ENCODE results near the gene KCNJ5.
A peak's percentile ranks its signal among the peaks of the same experiment; 100 is the strongest.

KCNJ5 gene

DNA sequence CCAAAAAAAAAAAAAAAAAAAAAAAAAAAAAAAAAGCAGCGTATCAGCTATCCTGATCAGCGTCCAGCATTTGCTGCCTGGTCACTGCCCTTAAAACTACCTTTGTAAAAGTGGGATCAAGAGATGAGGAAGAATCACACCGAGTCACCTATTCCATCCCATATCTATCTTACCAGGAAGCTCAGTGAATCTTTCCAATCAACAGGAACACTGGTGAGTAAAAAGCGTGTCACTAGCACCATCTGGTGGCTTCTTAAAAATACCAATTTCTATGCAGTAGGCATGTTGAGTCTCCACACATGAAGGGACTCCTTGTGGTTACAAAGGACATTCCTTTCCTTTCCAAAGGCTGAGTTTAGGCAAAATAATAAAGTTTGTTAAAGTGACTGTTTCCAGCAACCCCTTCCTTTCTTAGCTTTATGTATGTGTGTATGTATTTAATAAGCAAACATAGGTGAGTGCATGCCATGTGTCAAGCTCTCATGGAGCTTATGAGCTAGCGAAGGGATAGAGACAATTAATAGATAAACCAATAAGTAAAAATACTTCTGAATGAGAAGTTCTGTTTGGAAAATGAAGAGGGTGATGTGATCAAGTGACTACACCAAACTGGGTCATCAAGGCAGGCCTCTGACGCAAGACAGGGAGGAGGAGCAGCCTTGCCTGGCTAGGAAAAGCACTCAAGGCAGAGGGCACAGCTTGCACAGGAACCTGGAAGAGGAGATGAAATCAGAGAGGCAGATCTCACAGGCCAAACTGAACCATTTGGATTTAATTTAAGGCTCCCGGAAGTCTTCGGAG, 65.4 kb downstream of the KCNJ5 start:
- no peaks in the 10 kb centered on the region for H4K20me1 ChIP-seq (ENCODE audit: insufficient read depth, low read length)
- no peaks in the 10 kb centered on the region for H3K79me2 ChIP-seq (ENCODE audit: insufficient read depth, low read length)
- no peaks in the 10 kb centered on the region for H3K9me3 ChIP-seq (ENCODE audit: low read length)
- no peaks in the 10 kb centered on the region for H3K9me2 ChIP-seq (ENCODE audit: low read depth, low read length)
- H3K27me3 ChIP-seq (ENCODE audit: insufficient read depth, low read length): no peaks in the 10 kb centered on the region
- no peaks in the 10 kb centered on the region for H3F3A ChIP-seq (ENCODE audit: insufficient read depth, low read length)
- H3K27ac ChIP-seq (ENCODE audit: low read depth, low read length, poor library complexity, severe bottlenecking): no peak overlapping the region
- H3K4me1 ChIP-seq (ENCODE audit: insufficient read depth, low read length, severe bottlenecking): no peaks in the 10 kb centered on the region
- TF ChIP-seq, protein P1, sequence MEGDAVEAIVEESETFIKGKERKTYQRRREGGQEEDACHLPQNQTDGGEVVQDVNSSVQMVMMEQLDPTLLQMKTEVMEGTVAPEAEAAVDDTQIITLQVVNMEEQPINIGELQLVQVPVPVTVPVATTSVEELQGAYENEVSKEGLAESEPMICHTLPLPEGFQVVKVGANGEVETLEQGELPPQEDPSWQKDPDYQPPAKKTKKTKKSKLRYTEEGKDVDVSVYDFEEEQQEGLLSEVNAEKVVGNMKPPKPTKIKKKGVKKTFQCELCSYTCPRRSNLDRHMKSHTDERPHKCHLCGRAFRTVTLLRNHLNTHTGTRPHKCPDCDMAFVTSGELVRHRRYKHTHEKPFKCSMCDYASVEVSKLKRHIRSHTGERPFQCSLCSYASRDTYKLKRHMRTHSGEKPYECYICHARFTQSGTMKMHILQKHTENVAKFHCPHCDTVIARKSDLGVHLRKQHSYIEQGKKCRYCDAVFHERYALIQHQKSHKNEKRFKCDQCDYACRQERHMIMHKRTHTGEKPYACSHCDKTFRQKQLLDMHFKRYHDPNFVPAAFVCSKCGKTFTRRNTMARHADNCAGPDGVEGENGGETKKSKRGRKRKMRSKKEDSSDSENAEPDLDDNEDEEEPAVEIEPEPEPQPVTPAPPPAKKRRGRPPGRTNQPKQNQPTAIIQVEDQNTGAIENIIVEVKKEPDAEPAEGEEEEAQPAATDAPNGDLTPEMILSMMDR (IDR thresholded peaks at IDR 0.05; ENCODE audit: low read length): peak; percentile 76
- no peak for TF ChIP-seq EZH2 (IDR thresholded peaks at IDR 0.05; ENCODE audit: borderline replicate concordance, low read length)
- H3K36me3 ChIP-seq (ENCODE audit: insufficient read depth, low read length): no peaks in the 10 kb centered on the region
- no peak overlapping the region for H3K4me2 ChIP-seq (ENCODE audit: low read length)
- H3K4me3 ChIP-seq (ENCODE audit: low read depth, low read length, poor library complexity, severe bottlenecking): no peak overlapping the region
- no peak overlapping the region for H2AFZ ChIP-seq (ENCODE audit: low read length)
- no peak overlapping the region for H3K9ac ChIP-seq (ENCODE audit: low read length)

DNA sequence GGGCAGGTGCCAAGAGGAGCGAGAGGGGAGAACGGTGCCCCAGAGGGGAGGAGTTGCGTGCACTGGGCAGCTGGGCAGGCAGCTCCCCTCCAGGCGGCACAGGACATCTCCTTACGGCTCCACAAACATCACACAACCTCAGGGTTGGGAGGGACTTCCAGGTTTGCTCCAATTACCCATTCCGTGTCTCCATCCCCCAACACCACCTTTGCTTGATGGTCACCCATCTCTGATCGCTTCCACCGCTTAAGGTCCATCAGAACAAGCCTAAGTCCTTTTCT, 66.0 kb downstream of the KCNJ5 start:
- Histone ChIP-seq H3K4me3 (ENCODE audit: low read depth, low read length, poor library complexity, severe bottlenecking) (no peak overlapping the region), H3K36me3 (ENCODE audit: insufficient read depth, low read length) (no peaks in the 10 kb centered on the region), H3K9me3 (ENCODE audit: low read length) (no peaks in the 10 kb centered on the region), H3K79me2 (ENCODE audit: insufficient read depth, low read length) (no peaks in the 10 kb centered on the region), H2AFZ (ENCODE audit: low read length) (no peak overlapping the region), H3F3A (ENCODE audit: insufficient read depth, low read length) (no peaks in the 10 kb centered on the region), H4K20me1 (ENCODE audit: insufficient read depth, low read length) (no peaks in the 10 kb centered on the region), H3K27me3 (ENCODE audit: insufficient read depth, low read length) (no peaks in the 10 kb centered on the region), H3K9me2 (ENCODE audit: low read depth, low read length) (no peaks in the 10 kb centered on the region), H3K4me2 (ENCODE audit: low read length) (no peak overlapping the region), H3K9ac (ENCODE audit: low read length) (no peak overlapping the region), H3K4me1 (ENCODE audit: insufficient read depth, low read length, severe bottlenecking) (no peaks in the 10 kb centered on the region), H3K27ac (ENCODE audit: low read depth, low read length, poor library complexity, severe bottlenecking) (no peak overlapping the region)
- no peak for TF ChIP-seq EZH2 (IDR thresholded peaks at IDR 0.05; ENCODE audit: borderline replicate concordance, low read length)
- TF ChIP-seq, protein P1 (IDR thresholded peaks at IDR 0.05; ENCODE audit: low read length): no peak

DNA sequence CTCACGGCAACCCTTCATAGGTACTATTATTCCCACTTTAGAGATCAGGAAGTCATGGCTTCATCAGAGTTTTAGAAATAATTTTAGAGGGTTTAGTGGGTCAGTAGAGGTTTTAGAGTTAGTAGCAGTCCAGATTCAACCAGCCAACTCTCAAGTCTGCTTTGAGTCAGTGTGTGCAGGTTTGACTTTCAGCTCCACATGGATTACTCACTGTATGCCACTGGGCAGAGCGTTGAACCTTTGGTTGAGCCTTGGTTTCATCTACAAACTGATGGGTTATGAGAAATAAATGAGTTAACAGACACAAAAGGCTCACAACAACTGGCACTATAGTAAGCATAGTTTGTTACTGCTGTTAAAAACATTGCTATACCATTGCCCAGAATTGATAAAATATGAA, 70.5 kb downstream of the KCNJ5 start:
- no peaks in the 10 kb centered on the region for H3K27me3 ChIP-seq (ENCODE audit: insufficient read depth, low read length)
- H3K79me2 ChIP-seq (ENCODE audit: insufficient read depth, low read length): no peaks in the 10 kb centered on the region
- no peaks in the 10 kb centered on the region for H3K4me1 ChIP-seq (ENCODE audit: insufficient read depth, low read length, severe bottlenecking)
- no peaks in the 10 kb centered on the region for H3K9me2 ChIP-seq (ENCODE audit: low read depth, low read length)
- TF ChIP-seq EZH2 (IDR thresholded peaks at IDR 0.05; ENCODE audit: borderline replicate concordance, low read length): no peak
- H4K20me1 ChIP-seq (ENCODE audit: insufficient read depth, low read length): no peaks in the 10 kb centered on the region
- H2AFZ ChIP-seq (ENCODE audit: low read length): no peak overlapping the region
- H3K9ac ChIP-seq (ENCODE audit: low read length): no peak overlapping the region
- no peaks in the 10 kb centered on the region for H3K9me3 ChIP-seq (ENCODE audit: low read length)
- no peak overlapping the region for H3K4me2 ChIP-seq (ENCODE audit: low read length)
- no peaks in the 10 kb centered on the region for H3K36me3 ChIP-seq (ENCODE audit: insufficient read depth, low read length)
- no peaks in the 10 kb centered on the region for H3F3A ChIP-seq (ENCODE audit: insufficient read depth, low read length)
- H3K27ac ChIP-seq (ENCODE audit: low read depth, low read length, poor library complexity, severe bottlenecking): no peak overlapping the region
- no peak overlapping the region for H3K4me3 ChIP-seq (ENCODE audit: low read depth, low read length, poor library complexity, severe bottlenecking)

DNA sequence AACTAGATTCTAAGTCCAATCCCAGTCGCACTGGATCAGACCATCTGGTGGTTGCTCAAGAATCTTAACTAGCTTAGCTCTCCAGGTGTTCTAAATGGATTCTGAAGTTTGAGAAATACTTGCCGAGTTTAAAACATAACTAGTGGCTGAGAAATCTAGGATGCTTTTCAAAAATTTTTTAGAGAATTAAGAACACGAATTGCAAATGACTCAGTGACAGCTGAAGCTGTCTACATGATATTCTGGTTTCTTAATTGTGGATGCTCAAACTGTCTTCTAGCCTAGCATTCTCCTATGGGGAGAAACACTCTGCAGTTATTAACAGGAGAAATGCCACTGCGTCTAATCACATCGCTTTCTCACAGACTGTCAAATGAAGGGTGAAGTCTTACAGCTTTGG, 71.7 kb downstream of the KCNJ5 start:
- Histone ChIP-seq H3K36me3 (ENCODE audit: insufficient read depth, low read length) (no peaks in the 10 kb centered on the region), H3K9me3 (ENCODE audit: low read length) (no peaks in the 10 kb centered on the region), H3F3A (ENCODE audit: insufficient read depth, low read length) (no peaks in the 10 kb centered on the region), H3K79me2 (ENCODE audit: insufficient read depth, low read length) (no peaks in the 10 kb centered on the region), H3K4me3 (ENCODE audit: low read depth, low read length, poor library complexity, severe bottlenecking) (no peak overlapping the region), H3K27ac (ENCODE audit: low read depth, low read length, poor library complexity, severe bottlenecking) (no peak overlapping the region), H3K27me3 (ENCODE audit: insufficient read depth, low read length) (no peaks in the 10 kb centered on the region), H3K9ac (ENCODE audit: low read length) (no peak overlapping the region), H3K9me2 (ENCODE audit: low read depth, low read length) (no peaks in the 10 kb centered on the region), H3K4me2 (ENCODE audit: low read length) (no peak overlapping the region), H2AFZ (ENCODE audit: low read length) (no peak overlapping the region), H4K20me1 (ENCODE audit: insufficient read depth, low read length) (no peaks in the 10 kb centered on the region), H3K4me1 (ENCODE audit: insufficient read depth, low read length, severe bottlenecking) (no peaks in the 10 kb centered on the region)
- no peak for TF ChIP-seq EZH2 (IDR thresholded peaks at IDR 0.05; ENCODE audit: borderline replicate concordance, low read length)
- TF ChIP-seq, protein P1 (IDR thresholded peaks at IDR 0.05; ENCODE audit: low read length): no peak
